ENCODE results near the gene EFCC1.

Gene EFCC1

DNA sequence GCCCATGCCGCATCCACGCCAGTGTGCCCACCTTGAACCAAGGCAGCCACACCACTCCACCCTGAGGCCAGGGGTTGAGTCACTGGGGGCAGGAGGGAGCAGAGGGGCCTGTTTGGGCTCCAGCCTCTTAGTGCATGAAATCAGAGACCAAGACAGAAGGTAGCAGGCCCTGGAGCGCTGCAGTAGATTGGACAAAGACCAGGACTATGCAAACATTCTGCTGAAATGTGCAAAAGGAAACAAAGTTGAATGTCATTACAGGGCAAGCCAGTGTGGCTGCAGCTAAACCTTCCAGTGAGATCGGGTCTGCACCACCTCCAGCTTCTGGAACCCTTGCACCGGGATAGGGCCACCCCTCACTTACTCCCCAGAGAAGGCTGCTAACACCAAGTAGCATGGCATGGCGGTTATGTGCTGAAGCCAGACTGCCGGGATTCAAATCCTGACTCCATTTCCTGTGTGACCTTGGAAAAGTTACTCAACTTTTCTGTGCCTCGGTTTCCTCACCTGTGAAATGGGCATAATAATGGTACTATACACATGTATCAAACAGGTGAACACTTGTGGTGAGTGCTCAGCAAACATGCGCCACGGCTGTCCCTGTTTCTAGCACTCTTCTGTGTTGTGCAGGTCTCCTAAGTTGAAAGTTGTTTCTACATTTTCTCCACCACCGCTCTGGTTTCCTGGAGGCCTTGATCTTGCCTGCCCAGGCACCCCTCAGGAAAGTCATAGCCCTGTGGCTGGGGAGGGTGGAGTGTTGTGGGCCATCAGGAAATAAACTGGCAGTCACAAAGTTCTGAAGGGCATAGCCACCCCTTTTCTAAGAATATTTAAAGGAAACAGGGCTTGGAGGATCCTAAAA is 34.5 kb downstream of the EFCC1 start:
- no peak for DNase-seq

DNA sequence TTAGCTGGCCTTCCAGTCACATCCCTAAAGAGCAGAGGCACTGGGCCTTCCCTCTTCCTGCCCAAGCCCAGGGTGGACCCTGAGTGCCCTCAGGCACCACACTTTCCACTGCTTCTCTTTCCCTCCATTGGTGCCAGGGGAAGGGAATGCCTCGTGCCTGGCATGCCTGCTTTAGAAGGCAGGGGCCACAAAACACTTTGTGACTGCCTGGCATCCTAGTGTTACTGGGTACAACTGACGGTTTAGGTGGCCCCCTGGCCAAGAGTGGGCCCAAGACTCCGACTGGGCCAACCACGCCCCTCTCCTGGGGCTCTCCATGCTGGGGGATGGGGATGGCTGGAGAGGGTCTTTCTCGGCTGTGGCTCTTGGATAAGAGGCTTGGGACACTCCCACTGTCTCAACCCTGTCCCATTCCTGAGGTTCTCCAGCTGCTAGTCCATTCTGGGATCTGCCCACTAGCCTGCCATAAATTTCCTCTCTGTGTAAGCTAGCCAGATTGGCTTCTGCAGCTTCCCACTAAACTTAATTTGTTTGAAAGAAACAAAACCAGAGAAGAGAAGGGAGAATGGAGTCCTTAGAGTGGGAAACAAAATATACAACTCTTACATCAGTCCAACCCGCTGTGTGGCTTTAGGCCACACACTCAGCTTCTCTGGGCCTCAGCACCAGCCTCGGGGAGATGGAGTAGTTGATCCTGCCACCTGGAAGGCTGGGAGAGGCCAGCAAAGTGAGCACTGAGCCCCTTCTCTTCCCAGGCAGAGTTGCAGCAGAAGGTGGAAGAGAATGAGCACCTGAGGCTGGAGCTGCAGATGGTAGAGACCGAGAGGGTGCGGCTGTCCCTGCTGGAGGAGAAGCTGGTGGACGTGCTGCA is 35.4 kb downstream of the EFCC1 start:
- DNase-seq = no peak

DNA sequence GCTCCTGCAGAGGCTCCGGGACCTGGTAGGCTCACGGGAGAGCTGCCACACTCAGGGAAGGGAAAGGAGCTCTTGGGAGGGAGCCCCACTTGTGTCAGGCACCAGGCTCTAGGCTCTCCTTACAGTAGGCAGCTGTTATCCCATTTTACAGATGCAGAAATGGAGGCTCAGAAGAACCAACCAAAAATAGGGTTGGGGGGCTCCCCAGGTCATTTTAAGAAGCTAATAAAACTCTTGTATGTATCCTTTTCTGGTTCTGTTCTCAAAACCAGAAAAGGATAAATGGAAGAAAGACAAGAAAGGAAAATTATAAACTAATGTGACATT is 36.0 kb downstream of the EFCC1 start:
- no peak for DNase-seq

DNA sequence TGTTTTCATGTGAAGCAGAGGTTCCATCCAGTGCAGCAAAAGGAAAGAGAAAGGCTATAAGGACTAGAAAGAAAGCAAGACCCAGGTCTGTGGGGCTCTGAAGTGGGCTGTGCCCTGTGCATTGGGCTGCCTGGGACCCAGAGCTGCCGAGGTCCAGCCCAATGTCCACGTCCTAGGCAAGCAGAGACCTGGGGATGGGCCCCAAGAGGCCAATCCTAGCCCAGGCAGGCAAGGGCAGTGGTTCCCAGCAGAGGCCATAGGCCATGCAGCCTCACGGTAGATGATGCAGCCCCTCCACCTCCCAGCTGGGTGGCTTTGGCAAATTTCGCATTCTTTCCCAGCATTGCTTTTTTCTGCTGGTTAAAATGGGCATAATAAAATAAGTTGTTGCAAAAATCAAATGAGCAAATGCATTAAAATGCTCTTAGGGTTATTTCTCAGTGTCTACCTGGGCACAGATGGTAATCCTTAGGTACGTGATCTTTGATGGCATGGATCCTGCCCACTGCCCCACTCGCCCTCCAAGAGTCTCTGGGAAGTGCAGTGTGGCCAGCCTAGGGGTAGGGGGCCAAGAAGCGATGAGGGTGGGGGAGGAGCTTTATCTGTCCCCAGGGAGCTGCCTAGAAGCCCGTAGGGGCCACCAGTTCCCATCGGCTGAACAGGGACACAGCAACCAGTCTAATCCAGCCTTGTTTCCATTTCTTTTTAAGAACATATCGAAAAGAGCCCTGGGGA is 37.2 kb downstream of the EFCC1 start:
- no peak for DNase-seq

DNA sequence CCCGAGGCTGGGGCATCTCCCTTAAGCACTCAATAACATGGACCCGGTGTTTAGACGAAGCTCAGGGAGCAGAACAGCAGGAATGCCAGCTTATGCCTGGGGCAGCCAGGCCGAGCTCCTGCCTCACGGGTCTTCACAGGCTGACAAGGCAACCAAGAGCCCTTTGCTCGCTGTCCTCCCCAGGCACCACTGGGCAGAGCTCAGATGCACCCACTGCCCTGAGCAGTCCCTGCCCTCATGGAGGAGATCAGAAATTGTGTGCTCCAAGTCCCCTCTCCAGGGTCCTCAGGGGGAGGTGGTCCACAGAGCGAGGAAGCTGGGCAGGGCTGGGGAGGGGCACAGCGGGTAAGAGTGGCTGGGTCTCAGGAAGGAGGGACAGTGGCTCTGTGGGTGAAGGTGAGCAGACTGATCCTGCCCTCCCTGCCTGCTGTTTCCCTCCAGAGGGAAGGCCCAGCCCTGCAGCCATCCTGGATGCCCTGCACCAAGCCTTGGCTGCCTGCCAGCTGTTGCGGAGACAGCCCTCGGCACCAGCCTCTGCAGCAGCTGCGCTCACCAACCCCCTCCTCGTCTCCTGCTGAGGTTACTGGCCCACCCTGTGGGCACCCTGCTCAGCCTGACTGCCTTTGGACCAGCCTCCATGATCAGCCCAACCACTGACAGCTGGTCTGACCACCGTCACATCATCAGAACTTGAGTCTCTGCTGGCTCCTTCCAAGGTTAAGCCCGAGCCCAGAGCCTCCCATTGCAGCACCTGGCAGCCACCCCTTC is 38.4 kb downstream of the EFCC1 start:
- peak; percentile 96 for DNase-seq

DNA sequence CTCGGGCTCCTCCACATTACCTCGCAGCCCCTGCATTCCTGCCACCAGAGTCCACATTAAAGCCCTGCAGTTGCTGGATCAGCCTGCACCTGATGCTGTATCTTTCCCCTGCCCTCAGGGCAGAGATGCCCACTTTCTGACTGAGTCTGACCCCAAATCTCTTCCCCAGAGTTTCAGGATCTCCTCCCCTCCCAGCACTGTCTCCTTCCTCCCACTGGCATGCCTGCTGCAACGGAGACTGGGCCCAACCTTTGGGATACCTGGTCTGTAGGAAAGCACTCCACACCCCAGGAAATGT is 38.9 kb downstream of the EFCC1 start:
- no peak for DNase-seq

DNA sequence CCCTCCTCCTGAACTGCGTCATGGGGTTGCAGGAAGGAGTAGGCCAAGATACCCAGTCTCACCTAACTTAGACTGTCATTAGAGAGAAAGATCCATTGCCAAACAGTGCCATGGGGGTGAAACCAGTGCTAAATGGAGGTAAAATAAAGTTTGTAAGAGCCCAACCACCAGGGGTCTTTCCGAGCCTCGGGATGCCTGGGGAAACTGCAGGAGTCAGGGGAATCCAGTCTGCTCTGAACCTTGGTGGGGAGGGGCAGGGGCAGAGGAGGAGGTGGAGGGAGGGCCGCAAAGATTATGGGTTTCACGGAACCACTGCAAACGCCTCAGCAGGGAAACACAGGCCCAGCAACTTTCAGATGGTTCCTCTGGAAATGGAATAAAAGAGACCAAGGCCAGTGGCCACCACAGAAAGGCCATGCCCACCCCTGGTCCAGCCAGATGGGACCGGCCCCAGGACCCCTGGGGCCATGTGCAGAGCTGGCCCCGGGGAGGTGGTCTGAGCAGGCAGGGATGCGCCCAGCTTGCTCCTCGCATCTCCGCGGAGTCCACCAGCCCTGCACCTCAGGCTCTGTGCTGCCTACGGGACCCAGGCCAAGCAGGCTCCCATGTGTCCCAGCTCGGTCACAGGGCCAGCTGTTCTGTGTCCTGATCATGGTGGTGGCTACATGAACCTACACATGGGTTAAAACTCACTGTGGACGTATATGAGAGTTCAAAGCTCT is 39.6 kb downstream of the EFCC1 start:
- no peak for DNase-seq

DNA sequence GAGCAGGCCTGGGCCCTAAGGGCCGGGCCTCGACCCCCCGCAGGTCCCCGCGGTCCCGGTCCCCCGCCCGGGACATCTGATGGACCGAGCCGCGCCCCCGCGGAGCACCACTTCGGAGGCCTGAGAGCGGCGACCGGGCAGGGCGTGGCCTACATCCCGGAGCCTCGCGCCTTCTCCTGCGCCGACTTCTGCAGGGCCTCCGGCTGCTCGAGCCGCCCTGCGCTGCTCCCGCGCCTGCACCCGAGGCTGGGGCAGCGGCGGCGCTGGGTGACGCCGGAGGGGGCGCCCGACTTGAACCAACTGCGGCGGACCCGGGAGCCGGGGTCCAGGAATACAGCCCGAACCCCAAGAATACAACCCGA is 44.6 kb downstream of the EFCC1 start:
- DNase-seq = no peak

DNA sequence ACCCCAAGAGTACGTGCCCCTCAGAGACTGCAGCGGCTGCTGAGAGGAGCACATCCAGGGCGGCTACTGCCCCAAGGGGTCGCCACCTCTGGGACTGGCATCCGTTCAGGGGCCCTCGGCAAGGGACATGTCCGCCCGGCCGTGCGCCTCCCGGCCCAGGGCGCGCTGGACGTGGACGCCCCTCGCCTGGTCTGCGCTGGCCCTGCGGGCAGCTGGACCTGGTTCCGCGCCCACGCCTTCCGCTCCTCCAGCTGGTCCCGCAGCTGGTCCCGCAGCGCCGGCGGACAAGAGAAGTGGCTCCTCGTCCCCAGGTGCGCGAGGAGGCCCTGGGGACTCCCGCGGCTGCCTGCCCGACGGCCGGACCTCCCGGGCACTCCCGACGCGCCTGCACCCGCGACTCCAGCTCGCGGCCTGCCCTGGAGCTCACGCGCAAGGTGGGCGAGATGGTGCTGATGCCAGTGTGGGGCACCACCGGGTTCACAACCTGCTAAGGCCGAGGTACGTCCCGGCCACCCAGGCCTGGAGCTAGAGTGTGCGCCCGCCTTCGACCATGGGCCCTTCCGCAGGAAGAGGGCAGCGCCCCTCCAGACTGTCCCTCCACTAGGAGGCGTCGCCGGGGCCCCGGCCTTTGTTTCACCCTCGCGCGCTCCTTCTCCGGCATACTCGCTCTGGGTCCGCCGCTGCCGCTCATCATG is 45.1 kb downstream of the EFCC1 start:
- DNase-seq = no peak

DNA sequence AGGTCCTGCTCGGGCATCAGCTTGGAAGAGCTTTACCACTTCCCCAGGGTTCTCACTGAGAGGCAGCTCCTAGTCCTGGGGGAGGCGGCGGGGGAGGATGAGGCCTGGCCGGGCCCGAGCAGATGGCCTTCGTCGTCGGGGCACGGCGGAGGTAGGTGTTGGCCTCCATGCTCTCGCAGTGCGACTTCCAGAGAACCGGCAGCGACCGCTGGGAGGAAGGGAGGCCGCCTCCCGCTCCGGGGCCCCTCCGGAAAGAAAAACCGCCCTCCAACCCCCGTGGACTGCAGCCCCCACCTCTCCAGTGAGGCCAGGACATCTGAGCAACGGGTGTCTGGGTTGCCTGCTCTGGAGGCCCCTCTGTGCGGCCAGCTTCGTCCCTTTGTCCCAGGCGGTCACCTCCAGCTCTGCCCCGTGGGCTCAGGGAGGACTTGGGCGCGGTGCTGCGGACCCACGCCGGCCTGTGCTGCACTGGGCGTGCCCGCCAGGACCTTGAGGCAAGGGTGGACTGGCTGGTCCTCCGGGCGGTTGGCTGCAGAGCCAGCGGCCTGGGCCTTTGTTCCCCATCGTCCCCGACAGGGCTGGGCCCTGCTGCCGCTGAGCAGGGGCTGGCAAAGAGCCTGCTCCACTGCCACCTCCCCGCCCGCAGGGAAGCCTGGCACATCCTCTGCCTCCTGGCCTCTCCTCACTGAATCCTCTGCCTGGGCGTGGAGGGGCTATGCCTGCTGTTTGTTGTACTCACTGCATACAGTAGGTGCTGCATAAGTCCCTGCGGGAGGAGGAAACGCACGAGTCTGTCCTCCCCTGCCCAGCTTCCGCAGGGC is 45.8 kb downstream of the EFCC1 start:
- no peak for DNase-seq

DNA sequence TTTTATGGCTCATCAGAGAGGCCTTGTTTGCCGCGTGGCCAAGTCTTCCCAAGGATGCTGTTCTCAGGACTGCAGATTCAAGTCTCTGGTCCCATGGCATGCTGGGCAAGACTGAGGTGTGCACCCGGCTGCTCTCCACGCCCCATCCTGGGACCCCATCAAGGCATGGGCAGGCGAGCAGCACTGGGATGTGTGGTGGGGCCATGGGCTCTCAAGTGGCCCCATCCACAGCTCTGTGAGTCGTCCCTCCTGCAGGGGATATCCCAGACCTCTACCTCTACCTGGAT is 46.4 kb downstream of the EFCC1 start:
- no peak for DNase-seq

DNA sequence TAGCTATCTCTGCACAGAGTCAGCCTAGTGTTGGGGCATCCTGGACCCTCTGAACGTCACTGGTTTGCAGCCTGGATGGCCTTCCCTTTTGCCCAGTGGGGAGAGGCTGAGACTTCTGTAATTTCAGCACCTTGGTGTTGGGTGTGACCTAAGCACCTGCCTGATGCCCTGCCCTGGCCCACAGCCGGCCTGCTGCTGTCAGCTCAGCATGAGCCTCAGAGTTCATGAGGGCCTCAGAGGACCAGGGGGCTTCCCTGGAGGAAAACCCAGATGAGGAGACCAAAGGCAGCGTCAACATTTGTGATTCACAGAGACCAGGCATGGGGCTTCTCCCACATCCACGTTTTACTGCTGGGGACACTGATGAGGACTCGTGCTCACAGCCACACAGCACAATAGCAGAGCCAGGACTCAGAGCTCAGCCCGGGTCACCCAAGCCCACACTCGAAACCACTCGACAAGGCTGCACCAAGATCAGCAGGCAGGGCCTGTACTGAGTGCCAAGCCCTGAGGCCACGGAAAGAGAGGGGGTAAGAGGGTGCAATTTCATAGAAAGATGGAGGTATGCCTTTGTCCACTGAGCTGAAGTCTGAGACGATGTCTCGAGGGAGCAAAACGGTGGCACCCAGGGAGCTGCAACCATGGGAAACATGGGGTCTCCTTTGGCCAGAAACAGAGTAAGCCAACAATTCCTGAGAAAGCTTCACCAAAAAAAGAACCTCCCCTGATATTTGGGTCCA is 49.6 kb downstream of the EFCC1 start:
- DNase-seq = no peak

DNA sequence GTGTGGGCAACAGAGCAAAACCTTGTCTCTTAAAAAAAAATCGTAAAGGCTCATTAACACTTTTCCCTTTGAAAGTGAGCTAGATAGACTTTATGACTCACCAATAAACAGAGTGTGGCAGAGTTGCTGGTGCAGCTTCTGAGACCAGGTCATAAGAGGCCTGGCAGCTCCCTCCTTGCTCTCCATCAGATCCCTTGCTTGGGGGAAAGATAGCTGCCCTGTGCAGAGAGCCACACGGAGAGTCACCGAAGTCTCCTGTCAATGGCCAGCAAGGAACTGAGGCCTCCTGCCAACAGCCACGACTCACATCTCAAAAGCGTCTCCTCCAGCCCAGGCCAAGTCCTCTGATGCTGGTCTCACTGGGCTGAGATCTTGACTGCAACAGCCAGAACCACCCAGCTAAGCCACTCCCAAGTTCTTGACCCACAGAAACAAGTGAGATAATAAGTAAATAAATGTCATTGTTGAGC is 50.8 kb downstream of the EFCC1 start:
- DNase-seq = no peak

DNA sequence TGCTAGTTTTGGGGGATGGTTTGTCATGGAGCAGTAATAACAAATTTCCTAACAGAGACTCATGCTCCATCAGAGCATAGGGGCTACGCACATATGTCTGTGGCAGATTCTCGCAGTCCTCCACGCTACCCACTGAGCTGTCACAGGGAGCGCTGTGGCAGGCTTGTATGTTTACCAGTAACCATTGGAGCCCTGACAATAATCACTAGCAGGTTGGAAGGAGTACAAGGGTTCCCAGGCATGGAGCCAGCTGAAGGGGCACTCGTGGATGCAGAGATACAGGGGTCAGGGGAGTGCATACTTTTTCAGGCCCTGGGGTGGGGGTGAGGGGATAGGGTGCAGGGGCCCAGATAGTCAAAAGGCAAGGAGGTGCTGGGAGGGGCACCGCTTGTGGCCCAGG is 51.6 kb downstream of the EFCC1 start:
- DNase-seq = peak; percentile 14

DNA sequence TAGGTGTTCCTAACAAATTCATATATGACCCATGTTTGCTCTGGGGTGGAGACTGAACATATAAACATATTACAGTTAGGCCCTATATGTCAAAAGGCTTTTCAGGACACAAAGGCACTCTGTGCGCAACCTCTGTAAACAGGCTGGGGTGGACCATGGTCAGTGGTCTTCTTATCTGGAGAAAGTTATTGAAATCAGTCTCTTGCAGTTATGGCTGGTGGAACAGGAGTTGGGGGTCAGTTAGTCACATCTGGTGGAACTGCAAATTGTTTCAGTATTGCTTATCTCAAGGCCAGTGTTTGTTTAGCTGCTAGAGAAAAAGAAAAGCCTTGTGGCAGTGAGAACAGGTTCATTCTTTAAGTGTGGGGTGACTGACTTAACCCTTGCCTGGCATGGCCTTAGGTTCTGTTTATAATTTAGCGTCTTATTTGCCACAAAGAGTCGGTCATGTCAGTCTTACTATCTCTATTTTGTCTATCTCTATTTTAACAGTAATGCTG is 53.6 kb downstream of the EFCC1 start:
- DNase-seq = no peak

DNA sequence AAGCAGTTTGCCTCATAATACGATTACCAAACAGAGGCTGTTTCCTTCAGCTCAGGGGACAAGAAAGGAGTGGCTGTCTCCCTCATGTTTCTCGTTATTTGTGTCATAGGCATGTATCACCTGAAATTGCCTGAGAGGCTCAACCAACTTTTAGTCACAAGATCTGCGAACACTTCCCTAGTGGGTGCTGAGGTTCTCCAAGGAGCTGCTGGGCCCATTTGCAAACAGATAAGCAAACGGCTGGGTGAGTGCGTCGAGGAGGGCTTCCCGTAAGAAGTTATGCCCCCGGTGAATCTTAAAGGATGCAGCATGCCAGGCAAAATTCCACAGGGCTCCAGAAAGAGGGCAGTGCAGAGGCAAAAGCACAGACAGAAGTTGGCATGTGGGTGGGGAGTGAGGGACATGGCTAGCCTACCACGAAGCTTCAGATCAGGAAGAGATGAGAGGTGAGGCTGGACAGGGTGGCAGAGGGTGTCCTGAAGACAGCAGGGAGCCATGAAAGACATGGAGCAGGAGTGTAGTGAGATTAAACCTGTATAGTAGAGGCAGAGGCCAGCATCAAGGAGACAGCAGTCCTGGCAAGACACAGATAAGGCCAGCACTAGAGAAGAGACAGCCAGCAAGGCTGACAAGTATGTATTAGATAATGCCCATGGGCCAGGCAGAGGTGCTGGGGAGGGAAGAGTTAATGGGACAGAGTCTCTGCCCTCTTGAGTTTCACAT is 55.5 kb downstream of the EFCC1 start:
- no peak for DNase-seq

DNA sequence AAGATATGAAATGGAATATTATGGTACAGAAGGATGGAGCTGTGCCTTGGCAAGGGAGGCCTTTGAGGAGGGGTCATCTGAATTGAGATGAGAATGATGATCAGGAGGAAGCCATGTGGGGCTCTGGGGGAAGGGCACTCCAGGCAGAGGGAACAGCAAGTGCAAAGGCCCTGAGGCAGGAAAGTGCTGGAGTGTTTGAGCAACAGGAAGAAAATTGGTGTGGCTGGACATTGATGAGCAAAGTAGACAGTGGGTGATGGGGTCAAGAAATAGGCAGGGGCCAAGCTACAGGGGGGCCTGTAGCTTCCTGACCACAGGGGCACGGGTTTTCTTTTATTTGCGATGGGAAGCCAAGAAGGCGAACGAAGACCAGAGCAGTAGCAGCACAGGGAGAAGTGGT is 56.1 kb downstream of the EFCC1 start:
- DNase-seq = no peak

DNA sequence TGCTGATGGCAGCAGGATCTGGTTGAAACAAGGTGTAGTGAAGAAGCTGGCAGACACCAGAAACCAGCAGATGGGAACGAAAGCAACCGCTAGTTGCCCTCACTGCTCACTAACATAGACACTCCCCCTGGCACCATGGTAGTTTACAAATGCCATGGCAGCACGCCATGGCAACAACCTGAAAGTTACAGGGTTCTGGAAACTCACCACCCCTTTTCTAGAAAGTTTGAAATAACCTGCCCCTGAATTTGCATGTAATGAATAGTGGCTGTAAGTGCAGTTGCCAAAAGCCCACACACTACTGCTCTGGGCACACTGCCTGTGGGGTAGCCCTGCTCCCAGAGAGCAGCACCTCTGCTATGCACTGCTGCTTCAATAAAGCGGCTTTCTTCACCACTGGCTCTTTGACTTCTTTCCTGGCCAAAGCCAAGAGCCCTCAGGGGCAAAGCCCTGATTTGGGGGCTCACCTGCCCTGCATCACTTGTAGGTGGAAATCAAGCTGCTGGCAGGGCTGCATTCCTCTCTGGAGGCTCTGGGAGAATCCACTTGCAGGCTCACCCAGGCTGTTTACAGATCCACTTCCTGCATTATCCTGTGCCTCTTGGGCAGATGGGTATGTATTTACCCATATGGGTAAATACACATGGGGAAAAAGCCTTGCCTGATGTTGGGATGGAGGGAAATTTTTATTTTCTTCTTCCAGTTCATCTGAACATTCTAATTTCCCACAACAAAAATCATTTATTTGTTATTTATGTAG is 57.5 kb downstream of the EFCC1 start:
- peak; percentile 7 for DNase-seq
